Fibroblast of lung (primary cell): Measurements from ENCODE around the gene KIZ. TPM values are rescaled to one million over a fixed set of nuclear protein-coding genes. Genes with fewer than 3 reads are reported as not detected.

Source experiments
- DNase-seq, 2 donors: peaks; one replicate each; pipeline versions ENCODE4 v3.0.0 to v3.0.0-alpha.2; 2010; ENCODE audit warnings: low read depth in 2 of 2
- H2AFZ ChIP-seq: 2 replicates; pipeline ENCODE4 v1.5.1; 2012; ENCODE audit warnings: low read length, control low read depth, inconsistent platforms
- H3K27ac ChIP-seq: 2 replicates; pipeline ENCODE4 v1.5.1; 2011; ENCODE audit warnings: low read length, control low read depth; ENCODE audit not compliant: insufficient read depth
- H3K27me3 ChIP-seq: 2 replicates; pipeline ENCODE4 v1.5.1; 2011; ENCODE audit warnings: mild to moderate bottlenecking, low read length; ENCODE audit not compliant: control insufficient read depth, insufficient read depth
- H3K36me3 ChIP-seq: 2 replicates; pipeline ENCODE4 v1.5.1; 2011; ENCODE audit warnings: low read length; ENCODE audit not compliant: control insufficient read depth, insufficient read depth
- H3K4me1 ChIP-seq: 2 replicates; pipeline ENCODE4 v1.5.1; 2011; ENCODE audit warnings: low read length; ENCODE audit not compliant: control insufficient read depth, insufficient read depth; ENCODE audit errors: extremely low read depth
- H3K4me2 ChIP-seq: 2 replicates; pipeline ENCODE4 v1.5.1; 2011; ENCODE audit warnings: low read length, control low read depth; ENCODE audit not compliant: insufficient read depth; ENCODE audit errors: extremely low read depth
- H3K4me3 ChIP-seq, 4 experiments: fragments of 200-600 bp in 1 of 4; sonication (generic) in 1 of 4; replicated peaks in 1 of 4; 2 replicates each; pipeline ENCODE4 v1.5.1; 2011 to 2016; ENCODE audit warnings: low read length in 4 of 4, low read depth in 3 of 4, mild to moderate bottlenecking in 3 of 4, control low read depth in 2 of 4, inconsistent platforms in 1 of 4, mixed read lengths in 1 of 4; ENCODE audit not compliant: insufficient read depth in 1 of 4; ENCODE audit errors: control extremely low read depth in 1 of 4
- H3K79me2 ChIP-seq: 2 replicates; pipeline ENCODE4 v1.5.1; 2012; ENCODE audit warnings: mild to moderate bottlenecking, low read length, inconsistent platforms; ENCODE audit not compliant: control insufficient read depth, insufficient read depth
- H3K9ac ChIP-seq: 2 replicates; pipeline ENCODE4 v1.5.1; 2011; ENCODE audit warnings: mild to moderate bottlenecking, low read length, control low read depth; ENCODE audit not compliant: insufficient read depth
- H3K9me3 ChIP-seq: 2 replicates; pipeline ENCODE4 v1.5.1; 2012; ENCODE audit warnings: low read depth, low read length; ENCODE audit not compliant: control insufficient read depth, insufficient read depth
- H4K20me1 ChIP-seq: 2 replicates; pipeline ENCODE4 v1.5.1; 2011; ENCODE audit warnings: low read length; ENCODE audit not compliant: control insufficient read depth, insufficient read depth; ENCODE audit errors: extremely low read depth
- EZH2 ChIP-seq: IDR thresholded peaks from 2 replicates; pipeline ENCODE4 v1.5.1; 2012; ENCODE audit warnings: low read length, control low read depth, mild to moderate bottlenecking; ENCODE audit errors: missing control alignments
- polyA plus RNA-seq, 2 donors: library from polyadenylated mRNA; depleted of rRNA in 1 of 2; stranded (reverse) in 1 of 2; unstranded in 1 of 2; fragments of >200 nt; gene quantifications; 2 replicates each; pipeline ENCODE4 v1.2.1, GENCODE V29; 2011 to 2012; ENCODE audit warnings: missing spikeins in 1 of 2
- total RNA-seq: library from RNA; depleted of rRNA; stranded (reverse); fragments of >200 nt; gene quantifications from 2 replicates; pipeline ENCODE4 v1.2.1, GENCODE V29; 2014
- TF ChIP-seq, protein P1 (sequence below), 2 donors: IDR thresholded peaks in 1 of 2; conservative IDR thresholded peaks in 1 of 2; 1 replicate in 1 of 2; 2 replicates in 1 of 2; pipeline ENCODE4 v1.5.1; 2011 to 2012; ENCODE audit warnings: low read length in 2 of 2, control low read depth in 1 of 2, inconsistent platforms in 1 of 2, low read depth in 1 of 2, mild to moderate bottlenecking in 1 of 2

The KIZ gene
- total and polyA plus RNA-seq, 2 donors (not counting 1 experiment from before 2014, with no cell fraction given), result 11.5 to 23.5 TPM

DNA sequence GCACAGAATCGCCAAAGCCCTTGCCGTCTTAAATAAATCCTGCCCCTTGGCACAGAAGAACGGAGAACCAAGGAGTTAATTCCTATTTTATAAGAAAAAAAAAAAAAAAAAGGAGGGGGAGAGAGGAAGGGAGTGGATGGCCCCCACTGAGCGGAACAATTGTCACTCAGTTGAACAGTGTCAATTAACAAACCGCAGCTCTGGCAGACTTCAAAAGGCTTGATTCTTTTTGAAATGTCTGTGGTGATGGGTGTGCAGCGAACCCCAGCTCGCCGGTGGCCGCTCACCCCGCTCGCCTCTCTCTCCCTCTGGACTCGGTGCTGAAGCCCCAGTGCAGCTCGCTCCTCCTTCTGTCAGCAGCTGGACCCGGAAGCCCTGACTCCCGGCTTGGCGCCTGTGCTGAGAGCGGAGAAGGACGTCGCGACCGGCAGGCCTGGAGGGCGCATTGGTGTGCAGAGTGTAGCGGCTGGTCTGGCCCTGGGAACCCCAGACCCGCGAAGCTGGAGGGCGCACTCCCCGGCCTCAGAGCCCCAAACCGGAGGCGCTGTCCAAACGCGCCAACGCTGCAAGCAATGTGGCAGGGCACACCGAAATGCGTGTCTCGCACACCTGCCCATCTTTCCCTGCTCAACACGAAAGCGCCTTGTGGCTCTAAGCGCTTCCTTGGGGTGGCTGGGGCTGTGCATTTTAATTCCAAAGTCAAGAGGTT is 23.1 kb upstream of the KIZ start:
- DNase-seq, result no peak
- Histone ChIP-seq H3K4me2 (no peak overlapping the region), H3K4me3 (no peak overlapping the region), H4K20me1 (no peaks in the 10 kb centered on the region), H3K36me3 (no peaks in the 10 kb centered on the region), H3K79me2 (no peaks in the 10 kb centered on the region), H3K27me3 (peaks cover 82% of the 10 kb centered on the region), H3K27ac (no peak overlapping the region), H3K9ac (no peak overlapping the region), H3K9me3 (no peaks in the 10 kb centered on the region), H2AFZ (no peak overlapping the region), H3K4me1 (no peaks in the 10 kb centered on the region)
- TF ChIP-seq, protein P1, sequence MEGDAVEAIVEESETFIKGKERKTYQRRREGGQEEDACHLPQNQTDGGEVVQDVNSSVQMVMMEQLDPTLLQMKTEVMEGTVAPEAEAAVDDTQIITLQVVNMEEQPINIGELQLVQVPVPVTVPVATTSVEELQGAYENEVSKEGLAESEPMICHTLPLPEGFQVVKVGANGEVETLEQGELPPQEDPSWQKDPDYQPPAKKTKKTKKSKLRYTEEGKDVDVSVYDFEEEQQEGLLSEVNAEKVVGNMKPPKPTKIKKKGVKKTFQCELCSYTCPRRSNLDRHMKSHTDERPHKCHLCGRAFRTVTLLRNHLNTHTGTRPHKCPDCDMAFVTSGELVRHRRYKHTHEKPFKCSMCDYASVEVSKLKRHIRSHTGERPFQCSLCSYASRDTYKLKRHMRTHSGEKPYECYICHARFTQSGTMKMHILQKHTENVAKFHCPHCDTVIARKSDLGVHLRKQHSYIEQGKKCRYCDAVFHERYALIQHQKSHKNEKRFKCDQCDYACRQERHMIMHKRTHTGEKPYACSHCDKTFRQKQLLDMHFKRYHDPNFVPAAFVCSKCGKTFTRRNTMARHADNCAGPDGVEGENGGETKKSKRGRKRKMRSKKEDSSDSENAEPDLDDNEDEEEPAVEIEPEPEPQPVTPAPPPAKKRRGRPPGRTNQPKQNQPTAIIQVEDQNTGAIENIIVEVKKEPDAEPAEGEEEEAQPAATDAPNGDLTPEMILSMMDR (conservative IDR thresholded peaks at IDR 0.05 in 1 of 2, IDR thresholded peaks at IDR 0.05 in 1 of 2; ENCODE audit: low read depth in 1 of 2, low read length in 2 of 2), result no peak
- no peak for TF ChIP-seq EZH2

DNA sequence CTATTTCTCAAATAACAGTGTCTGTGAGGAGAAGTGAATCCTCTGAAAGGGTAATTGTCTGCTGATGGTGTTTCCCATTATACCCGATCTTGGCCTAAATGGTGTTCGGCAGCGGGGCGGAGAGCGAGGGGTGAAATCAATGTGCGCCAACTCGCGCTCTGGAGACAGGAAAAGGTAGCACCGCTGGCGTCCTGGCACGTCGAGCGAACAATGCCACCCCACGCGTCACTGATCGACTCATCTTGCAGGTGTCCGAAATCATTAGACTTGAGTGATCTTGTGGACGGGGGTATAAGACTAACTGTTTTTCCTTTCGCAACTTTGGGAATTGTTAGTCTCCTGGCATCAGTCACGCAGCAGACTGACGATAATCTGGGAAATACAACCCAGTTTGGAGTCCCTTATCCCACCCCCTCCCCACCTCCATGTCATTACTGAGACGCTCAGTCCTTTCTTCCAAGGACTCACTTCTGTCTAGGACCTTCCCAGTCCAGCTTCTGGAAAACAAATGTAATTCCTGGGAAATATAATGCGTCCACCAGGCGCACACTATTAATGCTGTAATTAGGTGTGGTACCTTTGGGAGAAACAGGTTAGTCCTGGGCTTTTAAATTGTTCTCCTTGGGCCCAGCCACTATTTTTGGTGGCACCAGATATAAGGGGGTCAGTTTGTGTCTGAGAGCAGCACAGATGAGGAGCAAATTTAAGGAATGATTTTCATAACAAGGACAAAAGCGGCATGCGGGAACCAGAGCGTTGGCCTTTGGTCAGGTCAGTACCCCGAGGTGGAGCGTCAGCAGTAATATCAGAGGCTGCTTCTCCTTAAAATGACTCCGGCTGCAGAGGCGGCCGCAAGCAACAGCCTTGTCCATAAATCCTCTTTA is 22.1 kb upstream of the KIZ start:
- no peak overlapping the region for H3K9ac ChIP-seq
- TF ChIP-seq EZH2, result peak; percentile 82
- TF ChIP-seq, protein P1 (conservative IDR thresholded peaks at IDR 0.05 in 1 of 2, IDR thresholded peaks at IDR 0.05 in 1 of 2; ENCODE audit: low read depth in 1 of 2, low read length in 2 of 2), result no peak
- H3K36me3 ChIP-seq, result no peaks in the 10 kb centered on the region
- no peak overlapping the region for H2AFZ ChIP-seq
- H3K27ac ChIP-seq, result no peak overlapping the region
- no peaks in the 10 kb centered on the region for H3K4me1 ChIP-seq
- H3K79me2 ChIP-seq, result no peaks in the 10 kb centered on the region
- no peaks in the 10 kb centered on the region for H4K20me1 ChIP-seq
- peaks cover 81% of the 10 kb centered on the region for H3K27me3 ChIP-seq
- H3K4me3 ChIP-seq, result no peak overlapping the region
- H3K4me2 ChIP-seq, result no peak overlapping the region
- no peaks in the 10 kb centered on the region for H3K9me3 ChIP-seq
- DNase-seq, result no peak

DNA sequence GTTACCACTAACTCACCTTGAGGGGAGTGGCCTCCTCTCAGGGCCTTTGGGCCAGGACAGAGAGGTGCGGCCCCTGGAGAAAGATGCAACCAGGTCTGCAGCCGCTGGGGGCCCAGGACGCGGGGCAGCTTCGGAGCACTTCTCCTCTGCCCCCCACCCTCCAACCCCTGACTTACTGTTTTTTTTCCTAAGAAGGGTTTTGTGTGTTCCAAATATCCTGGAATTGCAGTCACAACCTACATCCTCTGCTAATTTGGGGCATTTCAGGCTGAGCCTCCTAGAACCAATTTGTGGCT is 21.5 kb upstream of the KIZ start:
- Histone ChIP-seq H3K9ac (no peak overlapping the region), H2AFZ (no peak overlapping the region), H3K36me3 (no peaks in the 10 kb centered on the region), H3K27ac (no peak overlapping the region), H3K9me3 (no peaks in the 10 kb centered on the region), H3K4me1 (no peaks in the 10 kb centered on the region), H3K79me2 (no peaks in the 10 kb centered on the region), H3K27me3 (peaks cover 76% of the 10 kb centered on the region), H3K4me2 (no peak overlapping the region), H3K4me3 (no peak overlapping the region), H4K20me1 (no peaks in the 10 kb centered on the region)
- DNase-seq, result no peak
- no peak for TF ChIP-seq EZH2
- TF ChIP-seq, protein P1 (conservative IDR thresholded peaks at IDR 0.05 in 1 of 2, IDR thresholded peaks at IDR 0.05 in 1 of 2; ENCODE audit: low read depth in 1 of 2, low read length in 2 of 2), result no peak
